H1 (cell line): Measurements from ENCODE around the gene CC2D1A. TPM values are rescaled to one million over a fixed set of nuclear protein-coding genes. Genes with fewer than 3 reads are reported as not detected.

Experiments
- CTCF ChIA-PET: fragments of 300-600 bp; sonication (Branson Sonifier 250); formaldehyde crosslinking; loops from one replicate; lab custom pipeline; 2021; ENCODE audit not compliant: partially characterized antibody; lab: Charles Lee
- POLR2A ChIA-PET: fragments of 300-600 bp; sonication (Branson Sonifier 250); formaldehyde crosslinking; loops from one replicate; lab custom pipeline; 2021; ENCODE audit warnings: inconsistent platforms; ENCODE audit not compliant: partially characterized antibody; lab: Charles Lee
- DNase-seq, 2 experiments: peaks; one replicate each; pipeline versions ENCODE4 v3.0.0 to v3.0.0-alpha.2; 2010 to 2022; ENCODE audit warnings: low spot score in 2 of 2, low read depth in 1 of 2, mixed read lengths in 1 of 2
- FAIRE-seq: peaks from 2 replicates; lab custom pipeline; 2011; peaks lifted over from hg19 to GRCh38; lab: Jason Lieb, UNC
- H2AFZ ChIP-seq: 2 replicates; pipeline ENCODE4 v1.8.1; 2012; ENCODE audit warnings: low read length, inconsistent platforms
- H2AK5ac ChIP-seq: 2 replicates; pipeline ENCODE4 v1.6.1; 2013; ENCODE audit warnings: low read depth, low read length
- H2BK120ac ChIP-seq: replicated peaks from 2 replicates; pipeline ENCODE3; 2013; ENCODE audit warnings: low read depth, low read length, inconsistent platforms
- H2BK12ac ChIP-seq: 2 replicates; pipeline ENCODE4 v1.6.1; 2013; ENCODE audit warnings: low read depth, low read length
- H2BK15ac ChIP-seq: 2 replicates; pipeline ENCODE4 v1.6.1; 2013; ENCODE audit warnings: low read length
- H2BK20ac ChIP-seq: 2 replicates; pipeline ENCODE4 v1.6.1; 2013; ENCODE audit warnings: low read length
- H2BK5ac ChIP-seq: 2 replicates; pipeline ENCODE4 v1.6.1; 2013; ENCODE audit warnings: low read depth, low read length
- H3K14ac ChIP-seq: 2 replicates; pipeline ENCODE4 v1.6.1; 2013; ENCODE audit warnings: inconsistent platforms; ENCODE audit not compliant: insufficient read length
- H3K18ac ChIP-seq: 2 replicates; pipeline ENCODE4 v1.6.1; 2013; ENCODE audit warnings: low read length; ENCODE audit errors: extremely low read depth
- H3K23ac ChIP-seq: 2 replicates; pipeline ENCODE4 v1.6.1; 2013; ENCODE audit warnings: inconsistent platforms; ENCODE audit not compliant: insufficient read length
- H3K23me2 ChIP-seq: 2 replicates; pipeline ENCODE4 v1.6.1; 2013; ENCODE audit warnings: low read depth, low read length
- H3K27ac ChIP-seq: 2 replicates; pipeline ENCODE4 v1.6.1; 2011; ENCODE audit warnings: low read depth, low read length, inconsistent platforms
- H3K27me3 ChIP-seq, 4 experiments: replicated peaks in 1 of 4; 1 replicate in 1 of 4; 2 replicates in 3 of 4; pipeline versions ENCODE4 v1.6.1 to v1.8.1; 2011 to 2013; ENCODE audit warnings: low read length in 3 of 4, mild to moderate bottlenecking in 3 of 4, inconsistent platforms in 2 of 4, mixed read lengths in 2 of 4, moderate library complexity in 1 of 4; ENCODE audit not compliant: control insufficient read depth in 3 of 4, insufficient read depth in 3 of 4; ENCODE audit errors: extremely low read depth in 1 of 4
- H3K36me3 ChIP-seq, 4 experiments: 2 replicates each; pipeline versions ENCODE4 v1.6.1 to v1.8.1; 2011 to 2013; ENCODE audit warnings: mild to moderate bottlenecking in 4 of 4, low read length in 3 of 4, moderate library complexity in 2 of 4, control low read depth in 1 of 4, inconsistent platforms in 1 of 4; ENCODE audit not compliant: insufficient read depth in 4 of 4, control insufficient read depth in 2 of 4
- H3K4ac ChIP-seq: replicated peaks from 2 replicates; pipeline ENCODE3; 2013; ENCODE audit warnings: low read length, low read depth, mixed read lengths, inconsistent platforms; ENCODE audit not compliant: insufficient read length
- H3K4me1 ChIP-seq, 4 experiments: replicated peaks in 1 of 4; 1 replicate in 1 of 4; 2 replicates in 3 of 4; pipeline versions ENCODE4 v1.6.1 to v1.8.1; 2011 to 2013; ENCODE audit warnings: low read length in 3 of 4, inconsistent platforms in 2 of 4, mixed read lengths in 1 of 4; ENCODE audit not compliant: insufficient read depth in 4 of 4, control insufficient read depth in 3 of 4
- H3K4me2 ChIP-seq, 2 experiments: 2 replicates each; pipeline versions ENCODE4 v1.6.1 to v1.8.1; 2011 to 2013; ENCODE audit warnings: low read depth in 2 of 2, low read length in 2 of 2, control low read depth in 1 of 2, inconsistent platforms in 1 of 2, mild to moderate bottlenecking in 1 of 2; ENCODE audit not compliant: insufficient read depth in 1 of 2
- H3K4me3 ChIP-seq, 4 experiments: fragments of 200-600, 300-600 bp in 1 of 4; sonication (generic), shearing (Covaris generic), sonication (Bioruptor Twin) in 1 of 4; 2 replicates each; pipeline versions ENCODE4 v1.5.1 to v1.8.1; 2011 to 2016; ENCODE audit warnings: low read length in 4 of 4, low read depth in 3 of 4, control low read depth in 2 of 4, inconsistent platforms in 2 of 4, mild to moderate bottlenecking in 2 of 4, mixed read lengths in 1 of 4, moderate library complexity in 1 of 4; ENCODE audit not compliant: insufficient read depth in 2 of 4; ENCODE audit errors: extremely low read depth in 1 of 4
- H3K56ac ChIP-seq: replicated peaks from 2 replicates; pipeline ENCODE3; 2013; ENCODE audit warnings: low read depth, mild to moderate bottlenecking, mixed read lengths, low read length, inconsistent platforms; ENCODE audit not compliant: insufficient read length
- H3K79me1 ChIP-seq: 2 replicates; pipeline ENCODE4 v1.6.1; 2013; ENCODE audit warnings: low read depth, low read length, control low read depth
- H3K79me2 ChIP-seq, 2 experiments: 2 replicates each; pipeline versions ENCODE4 v1.6.1 to v1.8.1; 2012 to 2013; ENCODE audit warnings: low read length in 2 of 2, mild to moderate bottlenecking in 2 of 2, inconsistent platforms in 1 of 2; ENCODE audit not compliant: insufficient read depth in 2 of 2, control insufficient read depth in 1 of 2
- H3K9ac ChIP-seq, 4 experiments: replicated peaks in 1 of 4; 1 replicate in 1 of 4; 2 replicates in 3 of 4; pipeline versions ENCODE4 v1.6.1 to v1.8.1; 2011 to 2013; ENCODE audit warnings: low read depth in 3 of 4, low read length in 3 of 4, control low read depth in 2 of 4, mild to moderate bottlenecking in 2 of 4, moderate library complexity in 2 of 4, inconsistent platforms in 1 of 4; ENCODE audit errors: extremely low read depth in 1 of 4
- H3K9me3 ChIP-seq, 2 experiments: 2 replicates each; pipeline versions ENCODE4 v1.6.1 to v1.8.1; 2012 to 2013; ENCODE audit warnings: mild to moderate bottlenecking in 2 of 2, moderate library complexity in 2 of 2, control low read depth in 1 of 2, inconsistent platforms in 1 of 2, low read depth in 1 of 2, low read length in 1 of 2, mixed read lengths in 1 of 2; ENCODE audit not compliant: insufficient read depth in 2 of 2
- H4K20me1 ChIP-seq, 2 experiments: replicated peaks in 1 of 2; 2 replicates each; pipeline versions ENCODE3 to v1.8.1; 2011 to 2013; ENCODE audit warnings: inconsistent platforms in 2 of 2, low read length in 2 of 2, mild to moderate bottlenecking in 1 of 2; ENCODE audit not compliant: insufficient read depth in 2 of 2, control insufficient read depth in 1 of 2
- H4K5ac ChIP-seq: 2 replicates; pipeline ENCODE4 v1.6.1; 2013; ENCODE audit warnings: low read length, low read depth, mixed read lengths, inconsistent platforms; ENCODE audit not compliant: insufficient read length
- H4K8ac ChIP-seq: 2 replicates; pipeline ENCODE4 v1.8.0; 2013; ENCODE audit warnings: mild to moderate bottlenecking, moderate library complexity, low read length, inconsistent platforms; ENCODE audit not compliant: insufficient read depth; ENCODE audit errors: extremely low read depth
- H4K91ac ChIP-seq: replicated peaks from 2 replicates; pipeline ENCODE3; 2013; ENCODE audit warnings: low read length, mixed read lengths, inconsistent platforms; ENCODE audit not compliant: insufficient read length
- KDM5A ChIP-seq: fragments of 200-600 bp; IDR thresholded peaks from 2 replicates; pipeline ENCODE4 v1.7.1; 2012; ENCODE audit warnings: mild to moderate bottlenecking, low read length, inconsistent platforms, mixed read lengths
- WGBS, 2 experiments: shearing (Covaris generic) in 1 of 2; methylation state at CpG; one replicate each; pipeline versions ENCODE4 v1.1.6 to v1.1.7; 2013 to 2015; ENCODE audit warnings: low lambda C conversion rate in 2 of 2, mixed read lengths in 2 of 2, inconsistent platforms in 1 of 2, low coverage in 1 of 2, missing lambda C conversion rate in 1 of 2; ENCODE audit not compliant: insufficient replicate concordance in 2 of 2, insufficient coverage in 1 of 2, insufficient read length in 1 of 2; ENCODE audit errors: extremely low coverage in 1 of 2, missing lambda C conversion rate in 1 of 2; 5-methylcytosine and 5-hydroxymethylcytosine counted together
- polyA plus RNA-seq, 7 experiments: library from polyadenylated mRNA; depleted of rRNA in 3 of 7; stranded (reverse) in 5 of 7; unstranded in 2 of 7; fragments of >200 nt in 5 of 7; fragments of 200-250 nt in 2 of 7; gene quantifications; 1 replicate in 5 of 7; 2 replicates in 1 of 7; 4 replicates in 1 of 7; pipeline versions ENCODE4 v1.2.1 to v1.2.3, GENCODE V29; 2011 to 2013; ENCODE audit warnings: missing spikeins in 2 of 7, mixed read lengths in 2 of 7
- total RNA-seq: library from RNA; stranded (reverse); fragmentation: NEBNext Ultra II Directional; extraction: Animal tissue kit (Norgen Biotek cat#: 25700); gene quantifications from 2 replicates; pipeline ENCODE4 v1.2.1, GENCODE V29; 2021

Gene CC2D1A
- total and polyA plus RNA-seq, 2 of the 8 experiments (the other 6 are each of a cell fraction or from before 2014, with no cell fraction given), result 12.5 to 33.0 TPM

DNA sequence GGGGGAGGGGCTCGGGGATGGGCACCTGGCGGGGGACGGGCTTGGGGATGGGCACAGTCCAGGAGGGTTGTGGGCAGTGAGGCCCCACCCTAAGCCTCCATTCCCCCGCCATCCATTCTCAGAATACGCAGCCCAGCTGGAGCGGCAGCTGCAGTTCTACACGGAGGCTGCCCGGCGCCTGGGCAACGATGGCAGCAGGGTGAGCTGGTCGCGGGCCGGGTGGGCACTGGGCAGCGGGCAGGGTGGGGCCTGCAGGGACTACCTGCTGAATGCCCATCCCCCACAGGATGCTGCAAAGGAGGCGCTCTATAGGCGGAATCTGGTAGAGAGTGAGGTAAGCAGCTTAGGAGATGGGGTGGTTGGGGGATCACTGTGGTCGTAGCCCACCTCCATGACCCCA, 24.0 kb downstream of the CC2D1A start:
- no peak overlapping the region for H3K56ac ChIP-seq
- H3K14ac ChIP-seq, result no peak overlapping the region
- no peak overlapping the region for H4K91ac ChIP-seq
- peaks cover 0 to 6% of the 10 kb centered on the region in 2 experiments for H4K20me1 ChIP-seq
- no peak overlapping the region for H2BK12ac ChIP-seq
- no peak overlapping the region for H3K18ac ChIP-seq
- no peaks in the 10 kb centered on the region for H3K9me3 ChIP-seq
- TF ChIP-seq KDM5A, result no peak
- 78% methylated on average over 10 of the region's 17 CpGs; no CpG with 5 or more reads in 1 of the 2 experiments for WGBS, 2 experiments
- no peak for DNase-seq
- H3K79me2 ChIP-seq, result no peaks in the 10 kb centered on the region
- no peak overlapping the region for H2AK5ac ChIP-seq
- H2BK15ac ChIP-seq, result no peak overlapping the region
- no peak overlapping the region for H3K9ac ChIP-seq
- peaks cover 0 to 16% (median 3%) of the 10 kb centered on the region in 4 experiments; a peak in 4 of 7 replicates for H3K4me1 ChIP-seq
- no peak overlapping the region for H4K5ac ChIP-seq
- CTCF ChIA-PET, result interaction anchor here (0.6 kb wide), 1 partner anchor 48 kb away, joined by 3 read pairs; no protein-coding TSS in a partner anchor
- H3K36me3 ChIP-seq, result peaks cover 2 to 23% (median 12%) of the 10 kb centered on the region in 4 experiments; a peak in 6 of 8 replicates
- no peak overlapping the region for H3K4ac ChIP-seq
- POLR2A ChIA-PET, result interaction anchor here (1.0 to 5.4 kb wide), 5 partner anchors 9 to 32 kb away, joined by 3 to 39 read pairs (median 5); partner anchors contain the start of gene DCAF15
- no peak overlapping the region for H2AFZ ChIP-seq
- peaks cover 3% of the 10 kb centered on the region; the same call in 1 of the 2 replicates for H3K79me1 ChIP-seq
- 0 out of 2 replicates have a peak, but pooled peaks cover 4% of the 10 kb centered on the region for H3K23me2 ChIP-seq
- no peak overlapping the region for H3K27ac ChIP-seq
- no peak overlapping the region; the same call in 1 of the 2 replicates for H4K8ac ChIP-seq
- H2BK20ac ChIP-seq, result no peak overlapping the region
- FAIRE-seq, result no peak
- no peak overlapping the region for H2BK120ac ChIP-seq
- no peak overlapping the region for H3K4me2 ChIP-seq
- no peaks in the 10 kb centered on the region for H3K27me3 ChIP-seq
- no peak overlapping the region for H3K4me3 ChIP-seq
- no peak overlapping the region for H2BK5ac ChIP-seq
- H3K23ac ChIP-seq, result no peak overlapping the region
